ENCODE measurements around the gene CEP78. TPM values are rescaled to one million over a fixed set of nuclear protein-coding genes. Genes with fewer than 3 reads are reported as not detected.
"Not testable (repeated sequence)": the region's sequence is repeated elsewhere in the genome, so short reads cannot be mapped to it uniquely, and the experiment has no call there.

The CEP78 gene
- total RNA-seq, 6 experiments from 2014 or later: 19.4 to 27.5 (median 23.6) TPM

DNA sequence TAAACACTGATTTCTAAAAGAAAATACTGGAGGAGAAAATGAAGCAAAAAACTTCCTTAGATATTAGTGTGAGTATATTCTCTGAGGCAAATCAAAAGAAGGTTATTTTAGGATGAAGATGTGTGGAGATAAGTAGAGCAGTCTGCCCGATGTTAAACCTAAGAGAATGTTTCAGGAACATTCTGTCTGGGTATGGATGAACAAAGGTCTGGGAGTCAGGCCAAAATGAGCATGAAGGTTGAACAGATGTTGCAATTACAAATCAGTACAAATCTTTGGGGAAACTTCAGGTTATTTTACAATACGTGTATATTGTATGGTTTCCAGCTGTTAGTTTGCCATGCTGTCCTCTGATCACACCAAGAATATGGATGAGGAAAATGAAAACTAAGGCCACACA, 14.4 kb upstream of the CEP78 start:
- Mint-ChIP-seq H3K4me3 (no peak overlapping the region), H3K4me1 (ENCODE audit: low read depth) (no peaks in the 10 kb centered on the region), H3K9me3 (no peaks in the 10 kb centered on the region; the same call in 1 of the 2 replicates), H3K27me3 (ENCODE audit: insufficient read depth) (peaks cover 7% of the 10 kb centered on the region), H3K36me3 (ENCODE audit: low read depth) (no peaks in the 10 kb centered on the region), H3K27ac (no peak overlapping the region)
- TF ChIP-seq, protein P1, sequence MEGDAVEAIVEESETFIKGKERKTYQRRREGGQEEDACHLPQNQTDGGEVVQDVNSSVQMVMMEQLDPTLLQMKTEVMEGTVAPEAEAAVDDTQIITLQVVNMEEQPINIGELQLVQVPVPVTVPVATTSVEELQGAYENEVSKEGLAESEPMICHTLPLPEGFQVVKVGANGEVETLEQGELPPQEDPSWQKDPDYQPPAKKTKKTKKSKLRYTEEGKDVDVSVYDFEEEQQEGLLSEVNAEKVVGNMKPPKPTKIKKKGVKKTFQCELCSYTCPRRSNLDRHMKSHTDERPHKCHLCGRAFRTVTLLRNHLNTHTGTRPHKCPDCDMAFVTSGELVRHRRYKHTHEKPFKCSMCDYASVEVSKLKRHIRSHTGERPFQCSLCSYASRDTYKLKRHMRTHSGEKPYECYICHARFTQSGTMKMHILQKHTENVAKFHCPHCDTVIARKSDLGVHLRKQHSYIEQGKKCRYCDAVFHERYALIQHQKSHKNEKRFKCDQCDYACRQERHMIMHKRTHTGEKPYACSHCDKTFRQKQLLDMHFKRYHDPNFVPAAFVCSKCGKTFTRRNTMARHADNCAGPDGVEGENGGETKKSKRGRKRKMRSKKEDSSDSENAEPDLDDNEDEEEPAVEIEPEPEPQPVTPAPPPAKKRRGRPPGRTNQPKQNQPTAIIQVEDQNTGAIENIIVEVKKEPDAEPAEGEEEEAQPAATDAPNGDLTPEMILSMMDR (IDR thresholded peaks at IDR 0.05): no peak
- DNase-seq: no peak

DNA sequence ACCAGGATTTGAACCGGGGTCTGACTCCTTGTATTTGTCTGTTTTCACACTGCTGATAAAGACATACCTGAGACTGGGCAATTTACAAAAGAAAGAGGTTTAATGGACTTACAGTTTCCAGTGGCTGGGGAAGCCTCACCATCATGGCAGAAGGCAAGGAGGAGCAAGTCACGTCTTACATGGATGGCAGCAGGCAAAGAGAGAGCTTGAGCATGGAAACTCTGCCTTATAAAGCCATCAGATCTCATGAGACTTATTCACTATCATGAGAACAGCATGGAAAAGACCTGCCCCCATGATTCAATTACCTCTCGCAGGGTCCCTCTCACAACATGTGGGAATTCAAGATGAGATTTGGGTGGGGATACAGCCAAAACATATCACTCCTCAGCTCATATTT, 14.0 kb upstream of the CEP78 start:
- not testable (repeated sequence) for H3K4me1 Mint-ChIP-seq (ENCODE audit: low read depth); H3K27me3 Mint-ChIP-seq (ENCODE audit: insufficient read depth); H3K4me3 Mint-ChIP-seq; H3K9me3 Mint-ChIP-seq; H3K27ac Mint-ChIP-seq; DNase-seq; H3K36me3 Mint-ChIP-seq (ENCODE audit: low read depth)

DNA sequence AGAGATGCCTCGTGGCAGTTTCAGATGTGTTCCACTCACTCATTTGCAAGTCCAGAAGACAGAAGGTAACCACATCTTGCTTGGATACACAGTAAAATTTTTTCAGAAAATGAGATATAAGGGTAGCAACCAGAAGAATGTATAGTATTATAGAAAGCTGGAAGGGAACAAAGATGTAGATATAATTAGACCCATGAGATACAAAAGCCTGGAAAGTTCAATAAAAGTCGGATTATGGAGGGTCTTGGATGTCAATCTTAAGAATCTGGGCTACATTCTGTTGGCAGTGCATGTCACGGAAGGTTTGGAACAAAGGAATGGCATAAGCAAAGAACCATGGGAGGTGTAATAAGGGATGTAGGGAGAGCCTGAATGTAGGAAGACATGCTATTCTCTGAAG, 5.1 kb upstream of the CEP78 start:
- Mint-ChIP-seq H3K36me3 (ENCODE audit: low read depth) (no peaks in the 10 kb centered on the region), H3K4me1 (ENCODE audit: low read depth) (no peaks in the 10 kb centered on the region), H3K27ac (no peak overlapping the region), H3K9me3 (no peaks in the 10 kb centered on the region), H3K27me3 (ENCODE audit: insufficient read depth) (no peaks in the 10 kb centered on the region; the same call in 1 of the 2 replicates), H3K4me3 (no peak overlapping the region)
- TF ChIP-seq, protein P1 (IDR thresholded peaks at IDR 0.05): no peak
- no peak for DNase-seq

DNA sequence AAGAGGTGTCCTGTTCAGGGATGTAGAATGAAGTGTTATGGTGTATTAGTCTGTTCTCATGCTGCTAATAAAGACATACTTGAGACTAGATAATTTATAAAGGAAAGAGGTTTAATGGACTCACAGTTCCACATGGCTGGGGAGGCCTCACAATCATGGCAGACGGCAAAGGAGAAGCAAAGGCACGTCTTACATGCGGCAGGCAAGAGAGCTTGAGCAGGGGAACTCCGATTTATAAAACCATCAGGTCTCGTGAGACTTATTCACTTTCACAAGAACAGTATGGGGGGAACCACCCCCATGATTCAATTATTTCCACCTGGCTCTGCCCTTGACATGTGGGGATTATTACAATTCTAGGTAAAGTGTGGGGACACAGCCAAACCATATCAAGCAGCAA, 3.4 kb upstream of the CEP78 start:
- not testable (repeated sequence) for H3K27me3 Mint-ChIP-seq (ENCODE audit: insufficient read depth); H3K36me3 Mint-ChIP-seq (ENCODE audit: low read depth); H3K4me1 Mint-ChIP-seq (ENCODE audit: low read depth); H3K9me3 Mint-ChIP-seq; H3K27ac Mint-ChIP-seq; DNase-seq; H3K4me3 Mint-ChIP-seq

DNA sequence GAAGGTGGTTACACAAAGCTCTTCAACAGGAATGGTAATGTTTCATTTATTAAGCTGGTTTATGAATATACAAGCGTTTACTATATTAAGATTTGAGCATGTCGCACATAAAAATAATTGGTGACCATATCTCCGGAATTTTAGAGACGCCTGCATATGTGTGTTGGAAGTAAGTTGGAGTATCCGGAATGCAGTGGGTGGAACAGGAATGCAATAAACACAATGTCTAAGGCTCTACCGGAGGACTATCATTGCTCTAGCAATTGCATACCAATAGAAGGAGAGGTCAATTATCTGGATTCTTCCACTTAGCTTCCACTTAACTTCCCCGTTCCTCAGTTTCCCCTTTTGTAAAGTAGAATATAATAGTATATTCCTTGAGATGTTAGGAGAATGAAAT, 1.1 kb upstream of the CEP78 start:
- Mint-ChIP-seq H3K9me3 (no peaks in the 10 kb centered on the region), H3K4me1 (ENCODE audit: low read depth) (peaks cover 16% of the 10 kb centered on the region), H3K4me3 (no peak overlapping the region; the same call in 1 of the 2 replicates), H3K27ac (peak overlapping the region; percentile 96), H3K27me3 (ENCODE audit: insufficient read depth) (no peaks in the 10 kb centered on the region; the same call in 1 of the 2 replicates), H3K36me3 (ENCODE audit: low read depth) (no peaks in the 10 kb centered on the region)
- DNase-seq: no peak
- TF ChIP-seq, protein P1 (IDR thresholded peaks at IDR 0.05): no peak

DNA sequence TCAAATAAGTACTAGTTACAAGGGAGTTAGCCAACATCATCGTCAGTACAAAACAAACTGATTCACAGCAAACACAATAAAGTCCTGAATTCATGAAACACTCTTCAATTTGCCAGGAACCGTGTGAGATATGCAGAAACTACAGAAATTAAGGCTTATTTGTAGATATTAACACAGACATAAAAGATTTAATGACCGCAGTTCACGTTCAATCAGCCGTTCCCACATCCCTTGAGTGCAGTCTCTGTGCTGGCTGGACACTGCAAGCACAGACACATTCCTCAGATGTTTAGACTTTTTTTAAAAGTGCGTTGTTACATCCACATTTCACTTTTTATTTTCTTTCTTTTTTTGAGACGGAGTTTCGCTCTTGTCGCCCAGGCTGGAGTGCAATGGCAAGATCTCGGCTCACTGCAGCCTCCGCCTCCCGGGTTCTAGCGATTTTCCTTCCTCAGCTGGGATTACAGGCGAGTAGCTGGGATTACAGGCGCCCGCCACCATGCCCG, 566 bp upstream of the CEP78 start:
- TF ChIP-seq, protein P1 (IDR thresholded peaks at IDR 0.05): no peak
- H3K4me1 Mint-ChIP-seq (ENCODE audit: low read depth): peaks cover 16% of the 10 kb centered on the region
- no peaks in the 10 kb centered on the region for H3K9me3 Mint-ChIP-seq
- H3K27ac Mint-ChIP-seq: peak overlapping the region; percentile 96
- no peaks in the 10 kb centered on the region; the same call in 1 of the 2 replicates for H3K27me3 Mint-ChIP-seq (ENCODE audit: insufficient read depth)
- DNase-seq: peak; percentile 23
- H3K4me3 Mint-ChIP-seq: no peak overlapping the region; the same call in 1 of the 2 replicates
- peaks cover 2% of the 10 kb centered on the region; the same call in 1 of the 2 replicates for H3K36me3 Mint-ChIP-seq (ENCODE audit: low read depth)

DNA sequence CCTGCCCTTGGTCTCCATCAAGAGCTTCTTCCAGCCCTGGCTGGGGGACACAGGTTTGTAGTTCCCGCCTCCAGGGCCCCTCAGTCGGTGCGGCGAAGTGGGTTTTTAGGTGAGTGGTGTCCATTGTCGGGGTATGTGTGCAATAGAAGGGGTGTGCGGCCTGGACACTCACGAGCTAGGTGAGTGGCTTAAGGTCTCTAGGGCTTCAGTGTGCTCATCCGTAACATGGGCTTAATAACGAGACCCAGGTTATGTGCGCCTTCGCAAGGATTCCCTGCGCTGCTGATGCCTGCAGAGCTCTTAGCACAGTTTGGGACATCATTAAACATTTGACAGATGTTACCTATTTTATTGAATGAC, 656 bp downstream of the CEP78 start:
- Mint-ChIP-seq H3K27ac (peak overlapping the region; percentile 70), H3K4me1 (ENCODE audit: low read depth) (peaks cover 16% of the 10 kb centered on the region), H3K27me3 (ENCODE audit: insufficient read depth) (no peaks in the 10 kb centered on the region; the same call in 1 of the 2 replicates), H3K9me3 (no peaks in the 10 kb centered on the region), H3K4me3 (no peak overlapping the region; the same call in 1 of the 2 replicates), H3K36me3 (ENCODE audit: low read depth) (peaks cover 4% of the 10 kb centered on the region; the same call in 1 of the 2 replicates)
- DNase-seq: no peak
- TF ChIP-seq, protein P1 (IDR thresholded peaks at IDR 0.05): no peak
